GM23338 (cell line): Measurements from ENCODE around the gene C8G. TPM values are rescaled to one million over a fixed set of nuclear protein-coding genes. Genes with fewer than 3 reads are reported as not detected.

Experiments
- CREB1 ChIP-seq: fragments of 250-450 bp; sonication (Bioruptor Pico); IDR thresholded peaks from 2 replicates; pipeline ENCODE4 v1.5.0; 2020; ENCODE audit warnings: low read depth, mild to moderate bottlenecking, moderate library complexity
- EZH2 ChIP-seq: fragments of 200-600 bp; sonication (generic); IDR thresholded peaks from one replicate; pipeline ENCODE4 v1.8.0; 2017; ENCODE audit warnings: antibody characterized with exemption, mild to moderate bottlenecking, low read depth; ENCODE audit not compliant: unreplicated experiment
- EZH2phosphoT487 ChIP-seq: fragments of 200-600 bp; sonication (generic); IDR thresholded peaks from one replicate; pipeline ENCODE4 v1.8.1; 2018; ENCODE audit warnings: antibody characterized with exemption; ENCODE audit not compliant: unreplicated experiment
- JUNB ChIP-seq: IDR thresholded peaks from one replicate; pipeline ENCODE4 v1.6.1; 2016; ENCODE audit warnings: antibody characterized with exemption; ENCODE audit not compliant: unreplicated experiment
- NANOG ChIP-seq: IDR thresholded peaks from 2 replicates; pipeline ENCODE4 v1.6.1; 2016; ENCODE audit warnings: antibody characterized with exemption, borderline replicate concordance
- POLR2AphosphoS5 ChIP-seq: IDR thresholded peaks from 2 replicates; pipeline ENCODE4 v1.6.1; 2016; ENCODE audit warnings: antibody characterized with exemption, low read depth
- ZNF331 ChIP-seq: fragments of 250-450 bp; sonication (Bioruptor Pico); IDR thresholded peaks from 2 replicates; pipeline ENCODE4 v1.5.0; 2020; ENCODE audit warnings: low read depth, mild to moderate bottlenecking, moderate library complexity
- polyA plus RNA-seq: library from polyadenylated mRNA; unstranded; fragments of >200 nt; fragmentation: Nextera tagmentation; extraction: Ambion mirVana; gene quantifications from 2 replicates; pipeline ENCODE4 v1.2.1, GENCODE V29; 2016
- total RNA-seq: library from RNA; depleted of rRNA; stranded (reverse); fragments of >200 nt; shearing (Covaris generic); gene quantifications from 2 replicates; pipeline ENCODE4 v1.2.3, GENCODE V29; 2014; rRNA removed
- TF ChIP-seq, protein P1 (sequence below): IDR thresholded peaks from one replicate; pipeline ENCODE4 v1.6.1; 2018; ENCODE audit warnings: antibody characterized with exemption; ENCODE audit not compliant: unreplicated experiment
- TF ChIP-seq, protein P2 (sequence below), 2 experiments: fragments of 200-600 bp in 1 of 2; sonication (generic) in 1 of 2; conservative IDR thresholded peaks; 2 replicates each; pipeline versions ENCODE4 v1.5.1 to v1.6.1; 2016 to 2017; ENCODE audit warnings: antibody characterized with exemption in 2 of 2, low read depth in 2 of 2, mild to moderate bottlenecking in 2 of 2, moderate library complexity in 1 of 2

The C8G gene
- total and polyA plus RNA-seq, 2 experiments from 2014 or later = not detected

- TF ChIP-seq, protein P1, sequence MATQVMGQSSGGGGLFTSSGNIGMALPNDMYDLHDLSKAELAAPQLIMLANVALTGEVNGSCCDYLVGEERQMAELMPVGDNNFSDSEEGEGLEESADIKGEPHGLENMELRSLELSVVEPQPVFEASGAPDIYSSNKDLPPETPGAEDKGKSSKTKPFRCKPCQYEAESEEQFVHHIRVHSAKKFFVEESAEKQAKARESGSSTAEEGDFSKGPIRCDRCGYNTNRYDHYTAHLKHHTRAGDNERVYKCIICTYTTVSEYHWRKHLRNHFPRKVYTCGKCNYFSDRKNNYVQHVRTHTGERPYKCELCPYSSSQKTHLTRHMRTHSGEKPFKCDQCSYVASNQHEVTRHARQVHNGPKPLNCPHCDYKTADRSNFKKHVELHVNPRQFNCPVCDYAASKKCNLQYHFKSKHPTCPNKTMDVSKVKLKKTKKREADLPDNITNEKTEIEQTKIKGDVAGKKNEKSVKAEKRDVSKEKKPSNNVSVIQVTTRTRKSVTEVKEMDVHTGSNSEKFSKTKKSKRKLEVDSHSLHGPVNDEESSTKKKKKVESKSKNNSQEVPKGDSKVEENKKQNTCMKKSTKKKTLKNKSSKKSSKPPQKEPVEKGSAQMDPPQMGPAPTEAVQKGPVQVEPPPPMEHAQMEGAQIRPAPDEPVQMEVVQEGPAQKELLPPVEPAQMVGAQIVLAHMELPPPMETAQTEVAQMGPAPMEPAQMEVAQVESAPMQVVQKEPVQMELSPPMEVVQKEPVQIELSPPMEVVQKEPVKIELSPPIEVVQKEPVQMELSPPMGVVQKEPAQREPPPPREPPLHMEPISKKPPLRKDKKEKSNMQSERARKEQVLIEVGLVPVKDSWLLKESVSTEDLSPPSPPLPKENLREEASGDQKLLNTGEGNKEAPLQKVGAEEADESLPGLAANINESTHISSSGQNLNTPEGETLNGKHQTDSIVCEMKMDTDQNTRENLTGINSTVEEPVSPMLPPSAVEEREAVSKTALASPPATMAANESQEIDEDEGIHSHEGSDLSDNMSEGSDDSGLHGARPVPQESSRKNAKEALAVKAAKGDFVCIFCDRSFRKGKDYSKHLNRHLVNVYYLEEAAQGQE = no peak
- TF ChIP-seq CREB1 = no peak
- TF ChIP-seq POLR2AphosphoS5 = no peak
- no peak for TF ChIP-seq ZNF331 (CRISPR knock-in tag)
- TF ChIP-seq, protein P2, sequence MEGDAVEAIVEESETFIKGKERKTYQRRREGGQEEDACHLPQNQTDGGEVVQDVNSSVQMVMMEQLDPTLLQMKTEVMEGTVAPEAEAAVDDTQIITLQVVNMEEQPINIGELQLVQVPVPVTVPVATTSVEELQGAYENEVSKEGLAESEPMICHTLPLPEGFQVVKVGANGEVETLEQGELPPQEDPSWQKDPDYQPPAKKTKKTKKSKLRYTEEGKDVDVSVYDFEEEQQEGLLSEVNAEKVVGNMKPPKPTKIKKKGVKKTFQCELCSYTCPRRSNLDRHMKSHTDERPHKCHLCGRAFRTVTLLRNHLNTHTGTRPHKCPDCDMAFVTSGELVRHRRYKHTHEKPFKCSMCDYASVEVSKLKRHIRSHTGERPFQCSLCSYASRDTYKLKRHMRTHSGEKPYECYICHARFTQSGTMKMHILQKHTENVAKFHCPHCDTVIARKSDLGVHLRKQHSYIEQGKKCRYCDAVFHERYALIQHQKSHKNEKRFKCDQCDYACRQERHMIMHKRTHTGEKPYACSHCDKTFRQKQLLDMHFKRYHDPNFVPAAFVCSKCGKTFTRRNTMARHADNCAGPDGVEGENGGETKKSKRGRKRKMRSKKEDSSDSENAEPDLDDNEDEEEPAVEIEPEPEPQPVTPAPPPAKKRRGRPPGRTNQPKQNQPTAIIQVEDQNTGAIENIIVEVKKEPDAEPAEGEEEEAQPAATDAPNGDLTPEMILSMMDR (conservative IDR thresholded peaks at IDR 0.05; ENCODE audit: low read depth in 2 of 2) = no peak
- no peak for TF ChIP-seq EZH2phosphoT487
- no peak for TF ChIP-seq JUNB
- no peak for TF ChIP-seq NANOG
- no peak for TF ChIP-seq EZH2
Observed at GRCh38 chr9:136995772-136996311, 50.8 kb downstream of the C8G start (continued).

Other genes starting within 250 kb of the C8G start
Only the 30 nearest of the 32 such genes appear.
- gene DIPK1B, start 232.7 kb upstream of the C8G start, total RNA-seq = 47.2 and 60.0 TPM in 2 replicates
- 18.7 and 24.2 TPM in 2 replicates for gene DIPK1B, start 232.7 kb upstream of the C8G start, polyA plus RNA-seq
- 0.45 and 9.8 TPM in 2 replicates for gene LCN10, start 202.3 kb upstream of the C8G start, total RNA-seq
- 0.43 and 0.74 TPM in 2 replicates for gene LCN10, start 202.3 kb upstream of the C8G start, polyA plus RNA-seq
- gene LCN6, start 196.7 kb upstream of the C8G start, total RNA-seq = not detected in 2 replicates
- not detected in 2 replicates for gene LCN6, start 196.7 kb upstream of the C8G start, polyA plus RNA-seq
- not detected in 2 replicates for gene LCN8, start 187.0 kb upstream of the C8G start, total RNA-seq
- gene LCN8, start 187.0 kb upstream of the C8G start, polyA plus RNA-seq = not detected in 2 replicates
- gene LCN15, start 180.7 kb upstream of the C8G start, total RNA-seq = 0.54 and 0.90 TPM in 2 replicates
- gene LCN15, start 180.7 kb upstream of the C8G start, polyA plus RNA-seq = 0.76 and 1.2 TPM in 2 replicates
- gene TMEM141, start 153.9 kb upstream of the C8G start, total RNA-seq = 57.0 and 71.4 TPM in 2 replicates
- 90.0 and 90.5 TPM in 2 replicates for gene TMEM141, start 153.9 kb upstream of the C8G start, polyA plus RNA-seq
- gene CCDC183, start 148.9 kb upstream of the C8G start, total RNA-seq = 1.1 and 2.9 TPM in 2 replicates
- 1.2 and 1.6 TPM in 2 replicates for gene CCDC183, start 148.9 kb upstream of the C8G start, polyA plus RNA-seq
- gene RABL6, start 137.3 kb upstream of the C8G start, total RNA-seq = 117 and 127 TPM in 2 replicates
- gene RABL6, start 137.3 kb upstream of the C8G start, polyA plus RNA-seq = 59.1 and 66.7 TPM in 2 replicates
- 0.12 and 0.49 TPM in 2 replicates for gene AJM1, start 102.8 kb upstream of the C8G start, total RNA-seq
- gene AJM1, start 102.8 kb upstream of the C8G start, polyA plus RNA-seq = 0.28 and 0.36 TPM in 2 replicates
- 67.1 and 86.2 TPM in 2 replicates for gene PHPT1, start 95.8 kb upstream of the C8G start, total RNA-seq
- gene PHPT1, start 95.8 kb upstream of the C8G start, polyA plus RNA-seq = 437 and 509 TPM in 2 replicates
- 4.1 and 6.8 TPM in 2 replicates for gene MAMDC4, start 92.9 kb upstream of the C8G start, total RNA-seq
- 1.7 and 2.7 TPM in 2 replicates for gene MAMDC4, start 92.9 kb upstream of the C8G start, polyA plus RNA-seq
- gene EDF1, start 78.9 kb upstream of the C8G start, total RNA-seq = 273 and 326 TPM in 2 replicates
- 793 and 860 TPM in 2 replicates for gene EDF1, start 78.9 kb upstream of the C8G start, polyA plus RNA-seq
- gene TRAF2, start 58.7 kb upstream of the C8G start, total RNA-seq = 31.5 and 39.9 TPM in 2 replicates
- gene TRAF2, start 58.7 kb upstream of the C8G start, polyA plus RNA-seq = 24.8 and 25.4 TPM in 2 replicates
- gene FBXW5, start 505 bp upstream of the C8G start, total RNA-seq = 102 and 111 TPM in 2 replicates
- 27.0 and 27.9 TPM in 2 replicates for gene FBXW5, start 505 bp upstream of the C8G start, polyA plus RNA-seq
- 0.69 and 2.6 TPM in 2 replicates for gene LCN12, start 7.0 kb downstream of the C8G start, total RNA-seq
- gene LCN12, start 7.0 kb downstream of the C8G start, polyA plus RNA-seq = 0.39 and 0.68 TPM in 2 replicates
- 1.9 TPM in 1 of 2 replicates, not detected in the other for gene PTGDS, start 32.3 kb downstream of the C8G start, total RNA-seq
- gene PTGDS, start 32.3 kb downstream of the C8G start, polyA plus RNA-seq = 3.1 and 5.9 TPM in 2 replicates
- gene LCNL1, start 37.8 kb downstream of the C8G start, total RNA-seq = not detected in 2 replicates
- 0.11 and 0.14 TPM in 2 replicates for gene LCNL1, start 37.8 kb downstream of the C8G start, polyA plus RNA-seq
- 33.9 and 71.5 TPM in 2 replicates for gene PAXX, start 47.2 kb downstream of the C8G start, total RNA-seq
- gene PAXX, start 47.2 kb downstream of the C8G start, polyA plus RNA-seq = 86.0 and 88.3 TPM in 2 replicates
- gene CLIC3, start 51.3 kb downstream of the C8G start, total RNA-seq = 0.56 TPM in 1 of 2 replicates, not detected in the other
- 0.53 and 0.57 TPM in 2 replicates for gene CLIC3, start 51.3 kb downstream of the C8G start, polyA plus RNA-seq
- 14.2 and 16.0 TPM in 2 replicates for gene ABCA2, start 83.0 kb downstream of the C8G start, total RNA-seq
- 5.6 and 7.0 TPM in 2 replicates for gene ABCA2, start 83.0 kb downstream of the C8G start, polyA plus RNA-seq
- gene FUT7, start 86.8 kb downstream of the C8G start, total RNA-seq = not detected in 2 replicates
- not detected in 2 replicates for gene FUT7, start 86.8 kb downstream of the C8G start, polyA plus RNA-seq
- gene NPDC1, start 100.9 kb downstream of the C8G start, total RNA-seq = 26.2 and 34.3 TPM in 2 replicates
- 35.5 and 36.7 TPM in 2 replicates for gene NPDC1, start 100.9 kb downstream of the C8G start, polyA plus RNA-seq
- 1.1 and 1.9 TPM in 2 replicates for gene ENTPD2, start 108.8 kb downstream of the C8G start, total RNA-seq
- gene ENTPD2, start 108.8 kb downstream of the C8G start, polyA plus RNA-seq = 1.8 and 2.9 TPM in 2 replicates
- 55.1 and 60.3 TPM in 2 replicates for gene SAPCD2, start 125.3 kb downstream of the C8G start, total RNA-seq
- gene SAPCD2, start 125.3 kb downstream of the C8G start, polyA plus RNA-seq = 13.4 and 14.5 TPM in 2 replicates
- gene UAP1L1, start 132.3 kb downstream of the C8G start, total RNA-seq = 5.5 and 8.1 TPM in 2 replicates
- gene UAP1L1, start 132.3 kb downstream of the C8G start, polyA plus RNA-seq = 2.5 and 3.4 TPM in 2 replicates
- gene MAN1B1, start 141.7 kb downstream of the C8G start, total RNA-seq = 35.7 and 39.9 TPM in 2 replicates
- 15.7 and 18.2 TPM in 2 replicates for gene MAN1B1, start 141.7 kb downstream of the C8G start, polyA plus RNA-seq
- 9.7 and 19.7 TPM in 2 replicates for gene DPP7, start 169.5 kb downstream of the C8G start, total RNA-seq
- gene DPP7, start 169.5 kb downstream of the C8G start, polyA plus RNA-seq = 25.2 and 26.8 TPM in 2 replicates
- gene GRIN1, start 193.9 kb downstream of the C8G start, total RNA-seq = 2.1 and 5.5 TPM in 2 replicates
- 2.5 and 2.7 TPM in 2 replicates for gene GRIN1, start 193.9 kb downstream of the C8G start, polyA plus RNA-seq
- gene LRRC26, start 224.8 kb downstream of the C8G start, total RNA-seq = 0.16 and 0.21 TPM in 2 replicates
- gene LRRC26, start 224.8 kb downstream of the C8G start, polyA plus RNA-seq = 3.0 and 4.3 TPM in 2 replicates
- gene TMEM210, start 226.8 kb downstream of the C8G start, total RNA-seq = not detected in 2 replicates
- gene TMEM210, start 226.8 kb downstream of the C8G start, polyA plus RNA-seq = not detected in 2 replicates